Measurements from ENCODE around the gene NHS.

NHS gene

GRCh38 chrX:17627026-17627425 lies 252.0 kb downstream of the NHS start:
- no peak overlapping the region for H3K4me3 ChIP-seq (ENCODE audit: low read length)
- no peak for TF ChIP-seq ZNF274 (IDR thresholded peaks at IDR 0.05; ENCODE audit: low read depth, low read length)

- no peak overlapping the region for H3K4me3 ChIP-seq (ENCODE audit: low read length)
- no peak for TF ChIP-seq ZNF274 (IDR thresholded peaks at IDR 0.05; ENCODE audit: low read depth, low read length)
Measured at GRCh38 chrX:17628976-17629375, 254.0 kb downstream of the NHS start.

GRCh38 chrX:17629519-17629918 lies 254.5 kb downstream of the NHS start:
- no peak overlapping the region for H3K4me3 ChIP-seq (ENCODE audit: low read length)
- TF ChIP-seq ZNF274 (IDR thresholded peaks at IDR 0.05; ENCODE audit: low read depth, low read length): no peak

GRCh38 chrX:17631647-17632046 lies 256.6 kb downstream of the NHS start:
- no peak overlapping the region for H3K4me3 ChIP-seq (ENCODE audit: low read length)
- no peak for TF ChIP-seq ZNF274 (IDR thresholded peaks at IDR 0.05; ENCODE audit: low read depth, low read length)

- no peak overlapping the region; the same call in 1 of the 2 replicates for H3K4me3 ChIP-seq (ENCODE audit: low read length)
- TF ChIP-seq ZNF274 (IDR thresholded peaks at IDR 0.05; ENCODE audit: low read depth, low read length): no peak
Measured at GRCh38 chrX:17632942-17633341, 257.9 kb downstream of the NHS start.

- H3K4me3 ChIP-seq (ENCODE audit: low read length): no peak overlapping the region; the same call in 1 of the 2 replicates
- no peak for TF ChIP-seq ZNF274 (IDR thresholded peaks at IDR 0.05; ENCODE audit: low read depth, low read length)
Measured at GRCh38 chrX:17633546-17633945, 258.5 kb downstream of the NHS start.

- no peak for TF ChIP-seq ZNF274 (IDR thresholded peaks at IDR 0.05; ENCODE audit: low read depth, low read length)
- H3K4me3 ChIP-seq (ENCODE audit: low read length): no peak overlapping the region
Measured at GRCh38 chrX:17634542-17635207, 259.7 kb downstream of the NHS start.

- no peak overlapping the region for H3K4me3 ChIP-seq (ENCODE audit: low read length)
- TF ChIP-seq ZNF274 (IDR thresholded peaks at IDR 0.05; ENCODE audit: low read depth, low read length): no peak
Measured at GRCh38 chrX:17635231-17635630, 260.2 kb downstream of the NHS start.

GRCh38 chrX:17637235-17637634 lies 262.2 kb downstream of the NHS start:
- no peak overlapping the region for H3K4me3 ChIP-seq (ENCODE audit: low read length)
- no peak for TF ChIP-seq ZNF274 (IDR thresholded peaks at IDR 0.05; ENCODE audit: low read depth, low read length)

- TF ChIP-seq ZNF274 (IDR thresholded peaks at IDR 0.05; ENCODE audit: low read depth, low read length): no peak
- no peak overlapping the region for H3K4me3 ChIP-seq (ENCODE audit: low read length)
Measured at GRCh38 chrX:17638731-17639130, 263.7 kb downstream of the NHS start.

GRCh38 chrX:17642891-17643290 lies 267.9 kb downstream of the NHS start:
- H3K4me3 ChIP-seq (ENCODE audit: low read length): no peak overlapping the region
- no peak for TF ChIP-seq ZNF274 (IDR thresholded peaks at IDR 0.05; ENCODE audit: low read depth, low read length)

- H3K4me3 ChIP-seq (ENCODE audit: low read length): no peak overlapping the region
- TF ChIP-seq ZNF274 (IDR thresholded peaks at IDR 0.05; ENCODE audit: low read depth, low read length): no peak
Measured at GRCh38 chrX:17643528-17643927, 268.5 kb downstream of the NHS start.

GRCh38 chrX:17644001-17644400 lies 269.0 kb downstream of the NHS start:
- no peak overlapping the region for H3K4me3 ChIP-seq (ENCODE audit: low read length)

GRCh38 chrX:17654116-17654515 lies 279.1 kb downstream of the NHS start:
- H3K4me3 ChIP-seq (ENCODE audit: low read length): no peak overlapping the region
- no peak for TF ChIP-seq ZNF274 (IDR thresholded peaks at IDR 0.05; ENCODE audit: low read depth, low read length)

More at GRCh38 chrX:17644001-17644400, 269.0 kb downstream of the NHS start:
- no peak for TF ChIP-seq ZNF274 (IDR thresholded peaks at IDR 0.05; ENCODE audit: low read depth, low read length)

GRCh38 chrX:17655211-17656034 lies 280.4 kb downstream of the NHS start:
- TF ChIP-seq ZNF274 (IDR thresholded peaks at IDR 0.05; ENCODE audit: low read depth, low read length): no peak
- H3K4me3 ChIP-seq (ENCODE audit: low read length): no peak overlapping the region
